Measurements from ENCODE around the gene CNTN5. TPM values are rescaled to one million over a fixed set of nuclear protein-coding genes. Genes with fewer than 3 reads are reported as not detected.

Gene CNTN5
- total RNA-seq, 4 donors from 2014 or later, result 0.12 TPM; not detected in 3

- intact Hi-C loops (cut with DNase I), result no loop called here
- WGBS, 2 donors, result 91 to 92% methylated on average over 1 of the region's 1 CpG
- no peaks in the 10 kb centered on the region for H3K27me3 ChIP-seq
- H3K4me1 ChIP-seq, result no peaks in the 10 kb centered on the region
- no peaks in the 10 kb centered on the region for H3K9me3 ChIP-seq
- H3K36me3 ChIP-seq, result no peaks in the 10 kb centered on the region
- TF ChIP-seq CTCF (IDR thresholded peaks at IDR 0.05) (no peak), POLR2A (IDR thresholded peaks at IDR 0.05) (no peak)
- no peak for DNase-seq
- H3K27ac ChIP-seq, result no peak overlapping the region
- no peak overlapping the region for H3K4me3 ChIP-seq
Measured at GRCh38 chr11:99461913-99462312, 441.2 kb downstream of the CNTN5 start.

GRCh38 chr11:99464985-99465384 is 444.2 kb downstream of the CNTN5 start:
- no peak for DNase-seq
- no peak for TF ChIP-seq POLR2A (IDR thresholded peaks at IDR 0.05)
- TF ChIP-seq CTCF (IDR thresholded peaks at IDR 0.05), result no peak
- no peaks in the 10 kb centered on the region for H3K4me1 ChIP-seq
- no peaks in the 10 kb centered on the region for H3K9me3 ChIP-seq
- intact Hi-C loops (cut with DNase I), result no loop called here
- no peaks in the 10 kb centered on the region for H3K36me3 ChIP-seq
- H3K4me3 ChIP-seq, result no peak overlapping the region
- WGBS, 2 donors, result 51 to 60% methylated on average over 2 of the region's 2 CpGs
- no peak overlapping the region for H3K27ac ChIP-seq
- H3K27me3 ChIP-seq, result no peaks in the 10 kb centered on the region

GRCh38 chr11:99489581-99489980 is 468.8 kb downstream of the CNTN5 start:
- Histone ChIP-seq H3K36me3 (no peaks in the 10 kb centered on the region), H3K27me3 (no peaks in the 10 kb centered on the region), H3K4me3 (no peak overlapping the region), H3K9me3 (no peaks in the 10 kb centered on the region), H3K27ac (no peak overlapping the region), H3K4me1 (no peaks in the 10 kb centered on the region)
- DNase-seq, result no peak
- intact Hi-C loops (cut with DNase I), result no loop called here
- no peak for TF ChIP-seq CTCF (IDR thresholded peaks at IDR 0.05)
- no peak for TF ChIP-seq POLR2A (IDR thresholded peaks at IDR 0.05)
- WGBS, 2 donors, result 50 to 55% methylated on average over 1 of the region's 1 CpG

- no peaks in the 10 kb centered on the region for H3K36me3 ChIP-seq
- no peak overlapping the region for H3K27ac ChIP-seq
- no peak overlapping the region for H3K4me3 ChIP-seq
- H3K4me1 ChIP-seq, result no peaks in the 10 kb centered on the region
- H3K9me3 ChIP-seq, result no peaks in the 10 kb centered on the region
- no peak for DNase-seq
- intact Hi-C loops (cut with DNase I), result no loop called here
- 84 to 91% methylated on average over 4 of the region's 4 CpGs for WGBS, 2 donors
- no peak for TF ChIP-seq POLR2A (IDR thresholded peaks at IDR 0.05)
- no peak for TF ChIP-seq CTCF (IDR thresholded peaks at IDR 0.05)
- H3K27me3 ChIP-seq, result no peaks in the 10 kb centered on the region
Measured at GRCh38 chr11:99494065-99494464, 473.3 kb downstream of the CNTN5 start.

GRCh38 chr11:99501655-99502054 is 480.9 kb downstream of the CNTN5 start:
- TF ChIP-seq POLR2A (IDR thresholded peaks at IDR 0.05), result no peak
- H3K27ac ChIP-seq, result no peak overlapping the region
- intact Hi-C loops (cut with DNase I), result no loop called here
- H3K4me3 ChIP-seq, result no peak overlapping the region
- DNase-seq, result no peak
- H3K36me3 ChIP-seq, result no peaks in the 10 kb centered on the region
- H3K9me3 ChIP-seq, result no peaks in the 10 kb centered on the region
- 66 to 79% methylated on average over 2 of the region's 2 CpGs for WGBS, 2 donors
- H3K27me3 ChIP-seq, result no peaks in the 10 kb centered on the region
- H3K4me1 ChIP-seq, result no peaks in the 10 kb centered on the region

- Histone ChIP-seq H3K36me3 (no peaks in the 10 kb centered on the region), H3K4me1 (no peaks in the 10 kb centered on the region), H3K4me3 (no peak overlapping the region), H3K27me3 (no peaks in the 10 kb centered on the region), H3K9me3 (no peaks in the 10 kb centered on the region), H3K27ac (no peak overlapping the region)
- WGBS, 2 donors, result 36 to 47% methylated on average over 1 of the region's 1 CpG
- TF ChIP-seq POLR2A (IDR thresholded peaks at IDR 0.05) (no peak), CTCF (IDR thresholded peaks at IDR 0.05) (no peak)
- no peak for DNase-seq
- intact Hi-C loops (cut with DNase I), result no loop called here
Measured at GRCh38 chr11:99505316-99505715, 484.6 kb downstream of the CNTN5 start.

Measured in esophagus squamous epithelium (tissue), 5 donors.